Measurements from ENCODE around the gene DAPP1. TPM values are rescaled to one million over a fixed set of nuclear protein-coding genes. Genes with fewer than 3 reads are reported as not detected.

DAPP1 gene
- total and polyA plus RNA-seq, 2 experiments from 2014 or later, result not detected

DNA sequence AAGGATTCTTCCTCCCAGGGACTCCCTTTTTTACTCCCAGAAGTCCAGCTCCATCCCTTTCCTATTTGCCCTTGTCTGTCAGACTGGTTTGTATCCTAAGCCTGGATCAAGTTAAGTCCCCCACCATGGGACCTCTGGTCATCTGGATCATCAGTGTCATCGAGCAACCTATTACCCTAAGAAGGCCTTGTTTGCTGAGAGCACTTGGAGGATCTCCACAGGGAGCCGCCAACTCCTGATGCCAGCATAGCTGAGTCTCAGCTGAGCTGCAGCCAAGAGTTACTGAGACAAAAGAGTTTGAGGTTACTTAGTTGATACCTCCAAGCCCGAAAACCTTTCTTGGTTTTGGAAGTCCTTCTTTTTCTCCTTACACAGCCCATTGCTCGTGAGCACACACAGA lies 10.1 kb upstream of the DAPP1 start:
- 39 to 41% methylated on average over 4 of the region's 4 CpGs for WGBS, 2 experiments (ENCODE audit: low coverage in 1 of 2, low lambda C conversion rate in 2 of 2, missing lambda C conversion rate in 2 of 2)
- no peak overlapping the region for H3K9ac ChIP-seq
- no peak overlapping the region for H2AFZ ChIP-seq
- no peak overlapping the region for H3K4me2 ChIP-seq (ENCODE audit: unreplicated experiment)
- no peaks in the 10 kb centered on the region for H3K4me1 ChIP-seq (ENCODE audit: insufficient read depth)
- no peaks in the 10 kb centered on the region for H3K79me2 ChIP-seq (ENCODE audit: insufficient read depth)
- H3K27ac ChIP-seq, result no peak overlapping the region
- H3K27me3 ChIP-seq (replicated peaks; ENCODE audit: insufficient read depth), result peaks cover 15% of the 10 kb centered on the region; the same call in 1 of the 2 replicates
- no peak overlapping the region for H3K4me3 ChIP-seq
- H3K9me3 ChIP-seq (ENCODE audit: low read depth), result no peaks in the 10 kb centered on the region
- TF ChIP-seq EZH2 (IDR thresholded peaks at IDR 0.05; ENCODE audit: insufficient read depth, poor library complexity, severe bottlenecking) (no peak), EZH2phosphoT487 (IDR thresholded peaks at IDR 0.05; ENCODE audit: insufficient read depth, low read depth) (no peak)
- H3K36me3 ChIP-seq (ENCODE audit: low read depth), result no peaks in the 10 kb centered on the region
- no peak for DNase-seq
- no peaks in the 10 kb centered on the region for H3K9me2 ChIP-seq (ENCODE audit: insufficient read depth)
- no peaks in the 10 kb centered on the region for H3F3A ChIP-seq (ENCODE audit: insufficient read depth)
- H4K20me1 ChIP-seq (ENCODE audit: insufficient read depth), result no peaks in the 10 kb centered on the region
- in situ Hi-C loops (cut with MboI), result no loop called here

GRCh38 chr4:99807666-99808065 lies 9.0 kb upstream of the DAPP1 start:
- H4K20me1 ChIP-seq (ENCODE audit: insufficient read depth), result no peaks in the 10 kb centered on the region
- in situ Hi-C loops (cut with MboI), result no loop called here
- DNase-seq, result no peak
- H2AFZ ChIP-seq, result no peak overlapping the region
- WGBS, 2 experiments (ENCODE audit: low coverage in 1 of 2, low lambda C conversion rate in 2 of 2, missing lambda C conversion rate in 2 of 2), result 19 to 32% methylated on average over 4 of the region's 4 CpGs
- no peaks in the 10 kb centered on the region for H3K4me1 ChIP-seq (ENCODE audit: insufficient read depth)
- 0 out of 2 replicates have a peak, but pooled peaks cover 15% of the 10 kb centered on the region for H3K27me3 ChIP-seq (replicated peaks; ENCODE audit: insufficient read depth)
- no peaks in the 10 kb centered on the region for H3K9me3 ChIP-seq (ENCODE audit: low read depth)
- H3K79me2 ChIP-seq (ENCODE audit: insufficient read depth), result no peaks in the 10 kb centered on the region
- no peaks in the 10 kb centered on the region for H3K9me2 ChIP-seq (ENCODE audit: insufficient read depth)
- H3K4me2 ChIP-seq (ENCODE audit: unreplicated experiment), result no peak overlapping the region
- no peak overlapping the region for H3K27ac ChIP-seq
- H3F3A ChIP-seq (ENCODE audit: insufficient read depth), result no peaks in the 10 kb centered on the region
- H3K4me3 ChIP-seq, result no peak overlapping the region
- no peak for TF ChIP-seq EZH2 (IDR thresholded peaks at IDR 0.05; ENCODE audit: insufficient read depth, poor library complexity, severe bottlenecking)
- H3K36me3 ChIP-seq (ENCODE audit: low read depth), result no peaks in the 10 kb centered on the region
- no peak overlapping the region for H3K9ac ChIP-seq

DNA sequence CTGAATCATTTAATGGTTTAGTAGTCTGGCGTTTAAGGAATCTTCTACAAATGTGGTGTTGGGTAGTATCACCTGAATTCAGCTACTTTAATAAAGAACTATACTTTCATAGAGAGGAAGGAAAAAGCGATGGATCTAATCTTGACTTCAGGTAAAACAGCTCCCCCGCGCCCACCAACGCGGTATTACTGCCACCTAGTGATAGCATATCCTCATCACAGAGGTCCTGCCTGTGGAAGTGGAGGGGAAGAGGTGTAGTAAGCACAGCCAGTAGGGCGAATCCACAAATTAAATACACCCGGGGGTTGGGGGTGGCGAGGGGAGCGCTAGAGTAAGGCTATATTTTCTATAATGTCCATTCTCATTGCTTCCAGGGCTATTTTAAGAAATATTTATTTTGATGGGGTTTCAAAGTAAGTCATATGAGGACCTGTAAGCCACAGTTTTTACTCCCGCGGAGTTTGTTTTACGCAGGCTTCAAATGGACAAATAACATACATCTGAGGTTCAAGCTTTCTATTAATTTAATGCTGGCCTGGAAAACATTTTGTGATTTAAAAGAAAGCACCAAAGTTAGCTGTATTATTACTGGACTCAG lies 8.3 kb upstream of the DAPP1 start:
- Histone ChIP-seq H3K4me2 (ENCODE audit: unreplicated experiment) (no peak overlapping the region), H4K20me1 (ENCODE audit: insufficient read depth) (no peaks in the 10 kb centered on the region), H3F3A (ENCODE audit: insufficient read depth) (no peaks in the 10 kb centered on the region), H3K9me2 (ENCODE audit: insufficient read depth) (no peaks in the 10 kb centered on the region), H3K79me2 (ENCODE audit: insufficient read depth) (no peaks in the 10 kb centered on the region), H3K27me3 (replicated peaks; ENCODE audit: insufficient read depth) (0 out of 2 replicates have a peak, but pooled peaks cover 15% of the 10 kb centered on the region), H3K4me1 (ENCODE audit: insufficient read depth) (no peaks in the 10 kb centered on the region), H3K9me3 (ENCODE audit: low read depth) (no peaks in the 10 kb centered on the region), H3K4me3 (no peak overlapping the region), H2AFZ (no peak overlapping the region), H3K36me3 (ENCODE audit: low read depth) (no peaks in the 10 kb centered on the region), H3K9ac (no peak overlapping the region), H3K27ac (no peak overlapping the region)
- no peak for TF ChIP-seq EZH2 (IDR thresholded peaks at IDR 0.05; ENCODE audit: insufficient read depth, poor library complexity, severe bottlenecking)
- no peak for TF ChIP-seq EZH2phosphoT487 (IDR thresholded peaks at IDR 0.05; ENCODE audit: insufficient read depth, low read depth)
- DNase-seq, result peak; percentile 59
- WGBS, 2 experiments (ENCODE audit: low coverage in 1 of 2, low lambda C conversion rate in 2 of 2, missing lambda C conversion rate in 2 of 2), result 15 to 17% methylated on average over 13 of the region's 13 CpGs
- in situ Hi-C loops (cut with MboI), result no loop called here

DNA sequence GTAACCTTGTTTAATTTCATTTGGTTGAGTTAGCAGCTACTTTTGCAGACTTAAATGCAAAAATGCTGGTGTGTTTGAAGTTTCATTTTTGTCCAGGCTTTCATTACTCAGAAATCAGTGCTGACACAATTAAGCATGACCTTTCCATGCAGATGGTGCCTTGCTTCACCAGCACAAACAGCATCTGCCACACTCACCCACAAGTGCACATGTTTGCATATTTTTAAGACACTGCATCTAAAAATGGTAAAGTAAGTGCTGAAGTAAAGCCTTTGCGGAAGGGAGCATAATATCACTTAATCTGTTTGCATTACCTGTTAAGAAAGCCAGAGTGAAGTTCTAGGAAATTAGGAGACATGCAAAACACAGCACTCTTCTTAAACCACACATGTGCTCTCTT lies 7.3 kb upstream of the DAPP1 start:
- DNase-seq, result no peak
- Histone ChIP-seq H3K27me3 (replicated peaks; ENCODE audit: insufficient read depth) (0 out of 2 replicates have a peak, but pooled peaks cover 8% of the 10 kb centered on the region), H4K20me1 (ENCODE audit: insufficient read depth) (no peaks in the 10 kb centered on the region), H3K4me2 (ENCODE audit: unreplicated experiment) (no peak overlapping the region), H3F3A (ENCODE audit: insufficient read depth) (no peaks in the 10 kb centered on the region), H3K9me3 (ENCODE audit: low read depth) (no peaks in the 10 kb centered on the region), H3K27ac (no peak overlapping the region), H3K9me2 (ENCODE audit: insufficient read depth) (no peaks in the 10 kb centered on the region), H3K4me1 (ENCODE audit: insufficient read depth) (no peaks in the 10 kb centered on the region), H2AFZ (no peak overlapping the region), H3K4me3 (no peak overlapping the region), H3K36me3 (ENCODE audit: low read depth) (no peaks in the 10 kb centered on the region), H3K9ac (no peak overlapping the region), H3K79me2 (ENCODE audit: insufficient read depth) (no peaks in the 10 kb centered on the region)
- in situ Hi-C loops (cut with MboI), result no loop called here
- WGBS, 2 experiments (ENCODE audit: low coverage in 1 of 2, low lambda C conversion rate in 2 of 2, missing lambda C conversion rate in 2 of 2), result 12 to 21% methylated on average over 1 of the region's 1 CpG
- TF ChIP-seq EZH2phosphoT487 (IDR thresholded peaks at IDR 0.05; ENCODE audit: insufficient read depth, low read depth) (no peak), EZH2 (IDR thresholded peaks at IDR 0.05; ENCODE audit: insufficient read depth, poor library complexity, severe bottlenecking) (no peak)

DNA sequence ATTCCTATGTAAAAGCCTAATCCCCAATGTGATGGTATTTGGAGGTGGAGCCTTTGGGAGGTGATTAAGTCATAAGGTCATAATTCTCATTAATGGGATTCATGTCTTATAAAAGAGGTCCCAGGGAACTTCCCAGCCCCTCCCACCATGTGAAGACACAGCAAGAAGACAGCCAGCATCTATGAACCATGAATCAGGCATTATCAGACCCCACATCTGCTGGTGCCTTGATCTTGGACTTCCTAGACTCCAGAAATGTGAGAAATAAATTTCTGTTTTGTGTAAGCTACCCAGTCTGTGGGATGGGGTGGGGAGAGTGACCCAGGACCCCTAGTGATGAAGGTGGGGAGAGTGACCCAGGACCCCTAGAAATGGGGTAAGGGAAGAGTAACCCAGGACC lies 6.1 kb upstream of the DAPP1 start:
- in situ Hi-C loops (cut with MboI), result no loop called here
- no peak for TF ChIP-seq EZH2 (IDR thresholded peaks at IDR 0.05; ENCODE audit: insufficient read depth, poor library complexity, severe bottlenecking)
- no peak for TF ChIP-seq EZH2phosphoT487 (IDR thresholded peaks at IDR 0.05; ENCODE audit: insufficient read depth, low read depth)
- Histone ChIP-seq H4K20me1 (ENCODE audit: insufficient read depth) (no peaks in the 10 kb centered on the region), H3K36me3 (ENCODE audit: low read depth) (no peaks in the 10 kb centered on the region), H3K4me3 (no peak overlapping the region), H3K27me3 (replicated peaks; ENCODE audit: insufficient read depth) (0 out of 2 replicates have a peak, but pooled peaks cover 1% of the 10 kb centered on the region), H3F3A (ENCODE audit: insufficient read depth) (no peaks in the 10 kb centered on the region), H3K79me2 (ENCODE audit: insufficient read depth) (no peaks in the 10 kb centered on the region), H2AFZ (no peak overlapping the region), H3K9me3 (ENCODE audit: low read depth) (no peaks in the 10 kb centered on the region), H3K9me2 (ENCODE audit: insufficient read depth) (no peaks in the 10 kb centered on the region), H3K4me2 (ENCODE audit: unreplicated experiment) (no peak overlapping the region), H3K27ac (no peak overlapping the region), H3K9ac (no peak overlapping the region), H3K4me1 (ENCODE audit: insufficient read depth) (no peaks in the 10 kb centered on the region)
- no peak for DNase-seq

All from GM23248 (cell line).